ENCODE measurements around the gene CAPN11. TPM values are rescaled to one million over a fixed set of nuclear protein-coding genes. Genes with fewer than 3 reads are reported as not detected.

Gene CAPN11
- total RNA-seq, 1 donor from 2014 or later: not detected

GRCh38 chr6:44171899-44172546 lies 13.4 kb downstream of the CAPN11 start:
- H3K4me1 Mint-ChIP-seq (ENCODE audit: low read depth, unreplicated experiment): peaks cover under 1% of the 10 kb centered on the region

GRCh38 chr6:44172731-44173500 lies 14.3 kb downstream of the CAPN11 start:
- Mint-ChIP-seq H3K27me3 (ENCODE audit: unreplicated experiment) (no peaks in the 10 kb centered on the region), H3K27ac (ENCODE audit: unreplicated experiment) (no peak overlapping the region), H3K4me1 (ENCODE audit: low read depth, unreplicated experiment) (no peaks in the 10 kb centered on the region), H3K9me3 (ENCODE audit: unreplicated experiment) (peaks cover 3% of the 10 kb centered on the region), H3K36me3 (ENCODE audit: unreplicated experiment) (no peaks in the 10 kb centered on the region), H3K4me3 (ENCODE audit: unreplicated experiment) (no peak overlapping the region)
- DNase-seq: peak; percentile 88
- TF ChIP-seq CTCF (IDR thresholded peaks at IDR 0.05; ENCODE audit: partially characterized antibody, unreplicated experiment): peak; percentile 86

More at GRCh38 chr6:44171899-44172546, 13.4 kb downstream of the CAPN11 start:
- Mint-ChIP-seq H3K4me3 (ENCODE audit: unreplicated experiment) (no peak overlapping the region), H3K27me3 (ENCODE audit: unreplicated experiment) (no peaks in the 10 kb centered on the region), H3K36me3 (ENCODE audit: unreplicated experiment) (no peaks in the 10 kb centered on the region), H3K27ac (ENCODE audit: unreplicated experiment) (no peak overlapping the region), H3K9me3 (ENCODE audit: unreplicated experiment) (peaks cover 3% of the 10 kb centered on the region)
- no peak for DNase-seq
- TF ChIP-seq CTCF (IDR thresholded peaks at IDR 0.05; ENCODE audit: partially characterized antibody, unreplicated experiment): no peak

- TF ChIP-seq CTCF (IDR thresholded peaks at IDR 0.05; ENCODE audit: partially characterized antibody, unreplicated experiment): no peak
- no peak for DNase-seq
- no peaks in the 10 kb centered on the region for H3K4me1 Mint-ChIP-seq (ENCODE audit: low read depth, unreplicated experiment)
- H3K27me3 Mint-ChIP-seq (ENCODE audit: unreplicated experiment): no peaks in the 10 kb centered on the region
- H3K9me3 Mint-ChIP-seq (ENCODE audit: unreplicated experiment): peaks cover 3% of the 10 kb centered on the region
- no peak overlapping the region for H3K4me3 Mint-ChIP-seq (ENCODE audit: unreplicated experiment)
- H3K27ac Mint-ChIP-seq (ENCODE audit: unreplicated experiment): no peak overlapping the region
- peaks cover 4% of the 10 kb centered on the region for H3K36me3 Mint-ChIP-seq (ENCODE audit: unreplicated experiment)
Observed at GRCh38 chr6:44176130-44176761, 17.6 kb downstream of the CAPN11 start.

GRCh38 chr6:44176762-44177509 lies 18.3 kb downstream of the CAPN11 start:
- peaks cover 3% of the 10 kb centered on the region for H3K9me3 Mint-ChIP-seq (ENCODE audit: unreplicated experiment)
- peaks cover 4% of the 10 kb centered on the region for H3K36me3 Mint-ChIP-seq (ENCODE audit: unreplicated experiment)
- no peaks in the 10 kb centered on the region for H3K4me1 Mint-ChIP-seq (ENCODE audit: low read depth, unreplicated experiment)
- DNase-seq: no peak
- no peak overlapping the region for H3K4me3 Mint-ChIP-seq (ENCODE audit: unreplicated experiment)
- H3K27ac Mint-ChIP-seq (ENCODE audit: unreplicated experiment): no peak overlapping the region
- H3K27me3 Mint-ChIP-seq (ENCODE audit: unreplicated experiment): no peaks in the 10 kb centered on the region
- TF ChIP-seq CTCF (IDR thresholded peaks at IDR 0.05; ENCODE audit: partially characterized antibody, unreplicated experiment): no peak

Measured in glutamatergic neuron (in vitro differentiated cells).